Esophagus muscularis mucosa (tissue), 4 donors: ENCODE data around the gene RPRD2.

ENCODE experiments used
- CTCF ChIP-seq, 3 experiments: fragments of 200-600 bp in 2 of 3; fragments of 450-650 bp in 1 of 3; sonication (generic) in 2 of 3; IDR thresholded peaks; one replicate each; pipeline ENCODE4 v1.5.1; 2017 to 2019; ENCODE audit warnings: antibody characterized with exemption in 3 of 3, mild to moderate bottlenecking in 2 of 3, moderate library complexity in 1 of 3
- EP300 ChIP-seq: sonication (generic); formaldehyde crosslinking; IDR thresholded peaks from one replicate; pipeline ENCODE4 v1.6.1; 2017; ENCODE audit warnings: antibody characterized with exemption
- POLR2A ChIP-seq: fragments of 450-650 bp; IDR thresholded peaks from one replicate; pipeline ENCODE4 v1.6.1; 2017; ENCODE audit warnings: antibody characterized with exemption, moderate library complexity, mild to moderate bottlenecking, low read depth
- POLR2AphosphoS5 ChIP-seq, 2 donors: sonication (generic); formaldehyde crosslinking; IDR thresholded peaks; one replicate each; pipeline ENCODE4 v1.6.1; 2017; ENCODE audit warnings: antibody characterized with exemption in 2 of 2

- TF ChIP-seq CTCF (IDR thresholded peaks at IDR 0.05) (no peak), EP300 (no peak), POLR2A (no peak), POLR2AphosphoS5 (IDR thresholded peaks at IDR 0.05) (no peak)
Measured at GRCh38 chr1:150387200-150387599, 23.3 kb downstream of the RPRD2 start.
